Muscle of arm (tissue), 12 donors: ENCODE measurements around the gene HMGB4. TPM values are rescaled to one million over a fixed set of nuclear protein-coding genes. Genes with fewer than 3 reads are reported as not detected.

Experiments used
- DNase-seq: peaks from one replicate; pipeline ENCODE4 v3.0.0-alpha.2; 2013
- polyA plus RNA-seq, 12 donors: library from polyadenylated mRNA; unstranded; fragments of 120-200 nt; gene quantifications; one replicate each; pipeline ENCODE4 v1.2.1, GENCODE V29; 2013; ENCODE audit not compliant: insufficient read length in 12 of 12

HMGB4 gene
- polyA plus RNA-seq, 12 donors: not detected

DNA sequence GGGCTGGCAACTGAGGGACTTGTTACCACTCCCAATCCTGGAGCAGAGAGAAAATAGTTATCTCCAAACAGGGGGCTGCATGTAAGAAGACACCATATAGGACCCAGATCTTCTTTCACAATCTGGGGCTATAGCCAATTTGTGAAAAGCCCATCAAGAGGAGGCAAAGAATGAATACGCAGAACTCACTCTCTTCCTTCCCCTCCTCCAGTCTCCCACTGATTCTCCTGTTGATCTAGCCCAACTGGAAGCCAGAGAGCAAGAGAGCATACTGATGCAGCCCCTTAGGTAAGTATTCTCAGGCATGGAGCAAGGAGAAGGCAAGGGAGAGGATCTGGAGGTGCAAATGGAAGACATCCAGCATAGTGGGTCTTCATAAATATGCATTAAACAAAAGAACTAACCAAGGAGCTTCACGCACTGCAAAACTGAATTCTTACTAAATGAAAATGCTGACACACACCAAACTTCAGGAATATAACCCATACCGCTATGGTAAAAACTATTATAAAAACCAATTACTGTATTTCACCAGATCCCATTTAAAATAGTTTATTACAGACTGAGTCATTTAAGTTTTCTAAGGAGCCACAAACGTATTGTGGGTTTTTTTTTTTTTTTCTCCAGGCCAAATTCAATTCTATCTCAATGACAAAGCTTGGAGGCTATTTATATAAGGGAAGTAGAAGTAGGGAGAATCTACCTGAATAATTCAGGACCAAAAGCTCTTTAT, 15.5 kb upstream of the HMGB4 start:
- DNase-seq: no peak

DNA sequence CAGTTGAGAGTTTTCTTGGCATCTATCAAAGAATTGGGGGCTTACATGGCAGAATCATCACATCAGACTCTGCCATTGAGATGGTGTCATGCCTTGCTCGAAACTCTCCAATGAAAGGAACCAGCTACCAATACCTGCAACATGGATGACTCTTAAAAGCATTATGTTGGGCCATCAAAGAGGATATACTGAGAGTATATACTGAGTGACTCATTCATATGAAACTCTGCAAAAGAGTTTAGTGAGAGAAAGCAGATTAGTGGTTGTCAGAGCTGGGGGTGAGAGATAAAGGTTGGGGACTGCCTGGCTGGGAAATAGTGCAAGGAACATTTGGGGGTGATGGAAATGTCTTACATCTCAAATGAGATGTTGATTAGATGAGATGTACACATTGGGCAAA, 14.7 kb upstream of the HMGB4 start:
- DNase-seq: no peak

DNA sequence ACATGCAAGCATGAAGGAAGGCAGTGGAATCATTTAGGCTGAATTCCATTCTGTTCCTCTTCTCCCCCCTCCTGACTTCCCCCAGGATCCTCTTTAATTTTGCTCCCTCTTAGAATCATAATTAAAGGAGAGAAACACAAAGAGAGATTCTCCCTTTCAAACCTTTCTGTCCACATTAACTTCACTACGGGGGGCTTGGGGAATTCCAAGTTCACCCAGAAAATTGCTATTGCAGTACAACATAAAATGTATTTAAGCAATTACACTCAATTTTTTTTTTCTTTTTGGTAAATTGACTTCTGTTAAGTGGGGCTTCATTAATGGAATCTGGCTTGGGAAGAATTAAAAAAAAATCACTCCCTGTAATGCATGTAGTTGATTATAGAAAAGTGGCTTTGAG, 13.4 kb upstream of the HMGB4 start:
- DNase-seq: no peak

DNA sequence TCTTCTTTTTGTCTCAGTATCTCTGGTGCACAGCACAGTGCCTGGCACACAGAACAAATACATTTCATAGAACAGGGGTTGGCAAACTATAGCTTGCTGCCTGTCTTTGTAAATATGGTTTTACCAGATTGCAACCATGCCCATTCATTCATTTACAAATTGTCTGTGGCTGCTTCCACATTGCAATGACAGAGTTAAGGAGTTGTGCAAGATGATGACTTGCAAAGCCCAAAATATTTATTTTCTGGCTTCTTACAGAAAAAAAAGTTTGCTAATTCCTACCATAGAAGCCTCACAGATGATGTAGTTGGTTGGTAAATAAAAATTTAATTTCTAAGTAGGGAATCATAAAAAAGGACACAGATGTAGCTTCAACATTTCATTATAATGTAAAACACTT, 11.2 kb upstream of the HMGB4 start:
- no peak for DNase-seq

DNA sequence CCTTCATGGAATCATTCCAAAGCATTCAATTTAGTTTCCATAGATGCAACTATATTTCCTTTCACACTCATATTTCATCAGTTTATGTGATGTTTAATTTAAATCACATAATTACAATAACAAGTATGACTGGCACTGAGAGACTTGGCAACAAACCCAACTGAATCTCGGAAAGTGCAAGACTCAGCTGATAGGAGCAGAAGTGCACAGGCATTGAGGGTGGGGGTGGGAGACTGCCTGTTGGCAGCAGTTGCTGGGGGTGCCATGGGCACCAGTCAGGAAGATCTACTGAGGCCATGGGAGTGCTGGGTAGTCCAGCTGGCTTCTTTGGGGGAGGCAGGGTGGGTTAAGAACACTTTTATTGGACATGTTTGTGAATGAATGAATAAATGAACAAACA, 10.4 kb upstream of the HMGB4 start:
- DNase-seq: no peak

DNA sequence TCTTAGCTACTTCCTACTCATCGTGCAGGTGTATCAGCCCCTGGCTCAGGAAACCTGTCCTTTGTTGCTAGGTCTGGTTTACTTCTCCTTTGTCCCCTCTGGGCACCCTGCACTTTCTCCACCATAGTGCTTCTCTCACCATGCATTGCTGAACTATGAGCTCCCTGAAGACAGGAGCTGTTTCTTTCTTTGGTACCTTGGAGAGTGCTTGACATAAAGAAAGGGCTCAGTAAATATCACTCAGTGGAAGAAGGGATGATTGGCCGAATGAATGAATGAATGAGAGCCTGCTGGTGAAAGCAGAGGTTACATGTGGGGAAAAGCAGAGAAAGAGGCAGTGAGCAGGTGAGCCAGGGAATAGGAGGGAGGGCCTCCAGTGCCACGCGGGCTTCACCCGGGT, 9.8 kb upstream of the HMGB4 start:
- DNase-seq: no peak

DNA sequence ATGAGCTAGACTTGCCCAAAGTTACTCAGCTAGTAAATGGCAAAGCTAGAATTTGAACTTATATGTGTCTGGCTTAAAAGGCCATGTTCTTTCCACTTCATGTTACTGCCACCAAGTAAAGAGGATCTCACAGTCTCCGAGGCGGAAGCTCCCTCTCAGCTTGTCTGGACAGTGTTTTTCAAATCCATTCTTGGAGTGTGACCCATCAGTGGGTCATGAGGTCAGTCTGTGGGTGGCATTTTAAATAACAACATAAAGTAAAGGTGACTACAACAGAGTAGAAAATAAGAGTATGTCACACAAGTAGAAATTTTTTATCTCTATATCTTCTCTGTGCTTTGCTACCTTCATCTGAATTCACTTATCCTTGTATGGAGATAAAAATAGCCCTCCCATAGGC, 3.2 kb upstream of the HMGB4 start:
- no peak for DNase-seq

DNA sequence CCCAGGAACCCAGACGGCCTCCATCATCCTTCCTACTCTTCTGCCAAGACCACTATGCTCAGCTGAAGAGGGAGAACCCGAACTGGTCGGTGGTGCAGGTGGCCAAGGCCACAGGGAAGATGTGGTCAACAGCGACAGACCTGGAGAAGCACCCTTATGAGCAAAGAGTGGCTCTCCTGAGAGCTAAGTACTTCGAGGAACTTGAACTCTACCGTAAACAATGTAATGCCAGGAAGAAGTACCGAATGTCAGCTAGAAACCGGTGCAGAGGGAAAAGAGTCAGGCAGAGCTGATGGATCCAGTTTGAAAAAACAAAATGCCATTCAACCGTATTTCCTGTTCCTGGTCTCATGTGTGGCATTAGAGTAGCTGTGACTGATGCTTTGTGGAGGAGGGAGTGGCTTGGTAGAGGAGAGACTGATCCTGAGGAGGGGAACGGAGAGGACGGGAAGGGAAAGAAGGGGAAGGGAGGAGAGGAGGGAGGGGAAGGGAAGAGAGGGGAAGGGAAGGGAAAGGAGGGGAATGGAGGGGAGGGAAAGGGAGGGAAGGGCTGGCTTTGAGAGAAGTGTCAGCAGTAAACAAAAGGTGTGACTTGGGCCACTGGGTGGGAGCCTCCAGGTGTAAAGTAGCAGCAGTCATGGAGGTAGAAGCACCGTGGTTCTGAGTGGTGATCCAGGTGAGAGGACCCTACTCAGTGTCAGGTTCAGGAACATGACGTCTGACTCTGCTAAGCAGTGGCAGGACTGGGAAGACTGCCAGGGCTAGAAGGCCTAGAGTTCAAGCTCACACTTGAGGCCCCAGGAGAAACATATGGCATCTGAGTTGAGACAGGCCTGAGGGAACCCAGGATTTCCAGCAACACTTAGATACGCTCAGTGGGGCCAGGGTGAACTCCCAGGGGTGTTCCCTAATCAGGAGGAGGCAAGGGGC, 846 bp downstream of the HMGB4 start:
- no peak for DNase-seq

DNA sequence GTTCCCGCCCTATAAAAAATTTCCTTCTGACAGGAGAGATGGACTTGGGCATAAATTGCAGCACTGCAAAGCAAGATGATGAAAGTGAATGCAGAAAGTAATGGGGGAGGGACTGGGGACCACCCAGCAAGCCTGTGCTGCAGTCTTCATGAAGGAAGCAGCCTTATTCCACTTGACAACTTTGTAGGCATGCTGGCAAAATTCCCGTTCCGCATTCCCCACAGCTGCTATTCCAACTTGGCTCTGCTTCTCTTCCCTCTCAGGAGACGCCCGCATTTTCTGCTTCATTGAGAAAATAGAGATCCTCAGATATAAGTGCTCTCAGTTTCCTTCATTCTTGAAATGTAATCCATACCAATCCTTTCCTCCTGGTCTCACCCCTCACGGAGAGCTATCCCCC, 2.4 kb downstream of the HMGB4 start:
- peak; percentile 20 for DNase-seq

DNA sequence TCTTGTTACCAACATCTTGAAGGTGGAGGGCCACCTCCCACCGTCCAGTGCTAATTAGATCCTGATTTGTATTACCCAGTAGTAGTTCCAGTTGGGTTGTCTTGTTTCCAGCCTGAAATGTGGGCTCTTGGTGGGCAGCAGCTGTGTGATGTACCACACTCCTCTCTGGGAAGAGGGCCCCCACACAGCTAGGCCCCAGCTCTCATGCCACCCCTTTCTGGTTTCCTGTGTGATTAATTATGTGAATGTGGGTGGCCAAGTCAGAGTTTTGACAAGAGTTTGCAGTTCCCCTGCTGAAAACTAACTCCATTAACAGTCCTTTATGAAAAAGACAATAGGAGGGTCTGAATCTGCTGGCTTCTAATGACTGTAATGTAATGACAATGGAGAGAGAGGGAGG, 3.8 kb downstream of the HMGB4 start:
- DNase-seq: no peak

DNA sequence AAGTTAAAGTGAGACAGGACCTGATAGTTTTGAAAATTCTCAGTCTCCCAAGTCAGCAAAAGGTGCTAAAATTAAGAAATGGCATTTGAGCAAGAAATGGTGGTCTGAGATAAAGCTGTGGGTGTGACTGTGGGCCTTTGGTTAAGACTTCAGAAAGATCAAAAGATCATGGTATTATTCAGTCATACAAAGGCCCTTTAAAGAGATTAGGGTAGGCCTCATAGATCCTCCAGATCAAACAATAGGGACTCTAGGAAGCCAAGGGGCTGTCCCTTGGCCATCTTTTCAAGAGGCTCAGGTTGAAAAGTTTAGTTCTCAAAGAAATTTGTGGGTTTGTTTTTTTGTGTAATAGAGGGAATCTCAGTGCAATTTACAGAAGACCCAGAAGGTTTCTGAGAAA, 8.4 kb downstream of the HMGB4 start:
- DNase-seq: no peak

DNA sequence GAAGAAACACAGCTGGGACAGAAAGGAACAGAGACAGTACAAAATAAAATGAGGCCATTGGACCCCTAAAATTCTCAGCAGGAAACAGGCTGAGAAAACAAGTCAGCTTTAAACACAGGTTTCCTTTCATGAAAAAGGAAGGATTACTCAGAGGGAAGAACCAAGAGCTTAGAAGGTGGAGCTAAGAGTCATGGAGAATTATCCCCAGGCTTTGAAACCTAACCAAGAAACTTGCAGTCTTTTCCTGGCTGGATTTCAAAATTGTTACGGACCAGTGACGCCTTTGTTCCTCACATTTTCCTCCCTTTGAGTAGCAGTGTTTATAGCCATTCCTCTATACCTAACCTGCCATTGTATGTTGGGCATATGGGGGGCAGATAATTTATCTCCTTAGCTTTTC, 8.8 kb downstream of the HMGB4 start:
- no peak for DNase-seq

DNA sequence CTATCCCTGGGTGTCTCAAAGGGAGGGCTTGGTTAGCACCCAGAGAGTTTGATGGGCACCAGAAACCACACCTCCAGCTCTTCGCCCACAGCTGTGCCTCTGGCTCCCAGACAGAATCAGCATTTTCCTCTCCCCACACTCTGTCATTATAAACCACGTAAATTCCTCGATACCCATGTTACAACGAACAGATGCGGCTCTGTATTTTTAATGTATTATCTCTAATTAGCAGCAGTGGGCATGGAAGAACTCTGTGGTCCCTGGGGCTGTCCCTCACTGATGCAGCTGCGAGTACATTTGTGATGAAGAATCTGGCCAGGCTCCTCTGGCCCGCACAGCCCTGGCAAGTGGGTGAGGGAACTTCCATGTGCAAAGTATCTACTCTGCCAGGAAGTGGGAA, 10.8 kb downstream of the HMGB4 start:
- no peak for DNase-seq

DNA sequence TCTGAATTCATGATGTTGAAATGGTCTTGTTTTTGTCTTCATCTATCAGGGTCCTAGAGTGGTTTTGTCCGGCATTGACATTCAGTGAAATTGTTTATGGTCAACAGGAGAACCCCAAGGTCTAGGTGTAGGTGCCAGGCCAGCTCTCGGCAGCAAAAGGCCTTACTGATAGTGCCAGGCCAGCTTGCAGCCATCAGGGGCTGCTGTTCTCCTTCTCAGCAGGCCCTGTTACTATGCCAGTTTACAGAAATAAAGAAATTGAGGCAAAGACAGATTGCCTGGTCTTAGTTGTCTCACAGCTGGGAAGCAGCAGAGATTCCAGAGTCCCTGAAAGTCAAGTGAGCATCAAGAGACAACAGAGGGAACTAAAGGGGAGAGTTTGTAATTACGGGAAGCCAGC, 12.0 kb downstream of the HMGB4 start:
- no peak for DNase-seq

DNA sequence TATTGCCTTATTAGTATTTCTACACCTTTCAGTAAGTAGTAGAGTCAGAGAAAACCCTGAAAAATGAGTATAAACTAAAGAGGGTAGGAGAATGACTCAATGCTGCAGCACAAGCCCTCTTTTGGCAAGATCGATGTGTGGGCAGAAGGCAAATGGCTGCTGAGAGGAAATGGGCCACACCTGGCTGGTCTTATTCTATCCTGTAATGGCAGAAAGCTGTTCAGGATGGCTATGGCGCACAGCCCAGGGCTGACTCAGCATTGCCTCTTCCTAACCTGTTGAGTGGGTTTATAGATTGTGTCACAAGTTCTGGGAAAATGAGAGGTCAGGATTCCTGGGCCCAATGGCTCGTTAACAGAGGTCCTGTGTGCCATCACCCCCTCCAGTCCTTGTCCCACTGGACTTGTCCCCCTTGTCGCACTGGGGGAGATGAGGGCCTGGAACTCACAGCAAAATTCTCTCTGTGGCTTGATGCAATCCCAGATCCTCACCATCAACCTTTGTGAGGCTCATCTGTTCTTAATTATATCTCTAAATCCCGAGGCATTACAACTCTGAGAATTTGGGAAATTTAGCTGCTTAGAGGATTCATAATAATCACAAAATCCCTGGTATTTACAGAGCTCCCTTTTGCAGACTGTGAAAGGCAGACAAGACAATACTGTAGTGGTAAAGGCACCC, 13.2 kb downstream of the HMGB4 start:
- DNase-seq: no peak

DNA sequence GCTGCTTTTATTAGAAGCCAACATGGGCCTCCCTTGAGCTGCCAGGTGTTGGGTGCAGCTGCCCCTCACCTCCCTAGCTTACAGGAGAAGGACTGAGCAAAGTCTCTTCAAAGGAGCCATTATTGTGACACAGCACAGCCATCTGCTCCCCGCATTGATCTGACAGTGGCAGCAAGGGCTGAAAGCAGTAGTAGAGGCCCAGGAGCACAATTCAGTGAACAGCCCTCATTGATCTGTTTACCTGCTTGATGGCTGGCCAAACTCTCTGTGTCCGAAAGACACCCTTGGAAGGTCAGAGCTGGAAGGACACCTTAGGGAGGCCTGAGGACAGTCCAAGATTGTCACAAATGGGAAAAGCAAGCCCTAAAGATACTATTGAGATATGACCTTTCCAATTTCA, 14.5 kb downstream of the HMGB4 start:
- no peak for DNase-seq

DNA sequence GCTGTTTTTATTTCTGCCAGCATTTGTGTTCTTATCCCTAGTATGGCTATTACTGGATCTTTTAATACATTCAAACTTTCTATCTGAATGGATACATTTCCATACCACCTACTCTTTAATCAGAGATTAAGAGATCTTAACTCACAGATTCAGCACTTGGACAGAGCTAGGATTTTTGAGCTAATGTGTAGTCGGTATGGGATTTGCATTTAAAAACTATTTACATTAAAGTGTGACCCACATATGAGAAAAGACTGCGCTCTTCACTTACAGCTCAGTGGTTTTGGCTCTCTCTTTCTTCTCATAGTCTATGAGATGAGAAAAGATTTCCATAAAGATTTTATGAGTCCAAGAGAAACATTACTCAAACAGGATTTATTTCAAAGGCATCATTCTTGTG, 16.4 kb downstream of the HMGB4 start:
- no peak for DNase-seq

DNA sequence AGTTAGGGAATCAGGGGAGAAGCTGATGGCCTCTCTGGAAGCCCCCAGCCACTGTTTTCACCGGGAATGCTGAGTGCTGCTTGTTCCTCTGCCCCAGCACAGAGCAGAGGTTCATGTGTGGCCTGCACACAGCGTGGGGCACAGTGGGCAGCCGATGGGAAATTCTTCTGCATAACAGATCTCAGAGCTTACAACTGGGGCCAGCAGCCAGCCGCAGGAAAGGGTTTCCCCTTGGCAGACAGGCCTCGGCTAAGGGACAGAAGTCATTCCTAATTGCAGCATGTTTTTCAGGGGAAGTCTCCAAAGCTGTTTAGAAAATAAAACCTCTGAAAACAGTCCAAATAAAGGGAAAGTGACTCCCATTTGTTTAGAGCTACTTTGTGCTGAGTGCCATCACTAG, 22.6 kb downstream of the HMGB4 start:
- no peak for DNase-seq

DNA sequence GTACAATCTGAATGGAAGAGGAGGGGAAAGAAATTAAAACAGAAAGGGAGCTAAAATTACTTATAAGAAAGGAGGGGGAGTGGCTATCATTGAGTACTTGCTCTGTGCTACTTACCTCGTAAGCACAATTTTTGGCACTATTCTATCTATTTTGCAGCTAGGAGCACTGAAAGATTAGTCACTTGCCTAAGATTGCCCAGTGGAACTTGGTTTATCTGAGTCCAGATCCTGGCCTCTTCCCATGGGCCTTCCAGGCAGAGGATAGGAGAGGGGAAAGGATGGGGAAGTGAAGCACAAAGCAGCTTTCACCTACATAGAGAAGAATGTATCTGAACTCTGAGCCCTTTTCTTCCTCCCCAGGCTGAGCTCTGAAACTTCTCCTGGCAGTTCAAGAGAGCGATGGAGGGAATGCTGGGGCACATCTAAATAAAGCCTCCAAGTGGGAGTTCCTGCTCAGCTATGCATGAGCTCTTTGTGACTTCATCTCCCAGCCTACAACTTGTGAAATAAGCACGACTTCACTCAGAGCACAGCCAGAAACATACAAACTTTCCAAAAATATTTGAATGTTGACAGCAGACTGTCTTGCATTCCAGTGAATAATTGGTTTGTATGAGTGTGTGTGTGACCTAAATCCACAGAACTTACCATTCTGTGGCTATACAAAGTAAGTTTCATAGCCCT, 29.4 kb downstream of the HMGB4 start:
- peak; percentile 7 for DNase-seq

DNA sequence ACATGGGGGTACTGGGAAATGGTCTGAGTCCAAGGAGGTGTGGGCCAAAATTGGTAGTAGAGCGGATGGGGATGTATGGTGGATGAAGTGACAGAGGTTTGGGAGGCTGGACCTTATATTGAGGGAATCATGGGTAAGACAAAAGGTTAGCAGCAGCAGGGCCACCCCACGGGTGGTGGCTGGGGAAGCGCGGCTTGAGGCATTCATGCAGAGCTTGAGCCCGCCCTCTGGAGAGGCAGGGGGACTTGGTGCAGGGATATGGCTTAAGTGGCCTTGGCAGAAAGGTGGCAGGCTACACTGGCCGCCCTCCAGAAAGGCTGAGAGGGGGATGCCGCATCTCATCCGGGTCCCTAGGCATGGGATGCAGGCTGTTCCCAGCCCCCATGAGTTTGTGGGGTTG, 31.5 kb downstream of the HMGB4 start:
- no peak for DNase-seq

DNA sequence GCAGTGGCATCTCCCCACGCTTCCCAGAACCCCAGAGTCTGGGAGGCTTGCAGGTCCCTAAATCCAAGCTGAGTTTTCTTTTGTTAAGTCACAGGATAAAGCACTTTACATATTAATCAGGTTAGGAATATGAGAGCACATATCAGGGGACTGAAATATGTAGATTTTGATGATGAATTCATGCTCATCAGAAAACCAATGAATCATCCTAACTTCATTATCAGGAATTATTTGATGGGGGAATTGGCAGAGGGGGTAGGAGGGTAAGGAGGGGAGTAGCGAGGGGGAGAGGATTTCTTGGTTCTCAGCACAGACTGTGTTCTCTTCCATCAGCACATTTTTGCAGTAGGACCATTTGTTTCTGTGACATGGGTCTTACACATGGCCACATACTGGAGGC, 32.1 kb downstream of the HMGB4 start:
- DNase-seq: no peak

DNA sequence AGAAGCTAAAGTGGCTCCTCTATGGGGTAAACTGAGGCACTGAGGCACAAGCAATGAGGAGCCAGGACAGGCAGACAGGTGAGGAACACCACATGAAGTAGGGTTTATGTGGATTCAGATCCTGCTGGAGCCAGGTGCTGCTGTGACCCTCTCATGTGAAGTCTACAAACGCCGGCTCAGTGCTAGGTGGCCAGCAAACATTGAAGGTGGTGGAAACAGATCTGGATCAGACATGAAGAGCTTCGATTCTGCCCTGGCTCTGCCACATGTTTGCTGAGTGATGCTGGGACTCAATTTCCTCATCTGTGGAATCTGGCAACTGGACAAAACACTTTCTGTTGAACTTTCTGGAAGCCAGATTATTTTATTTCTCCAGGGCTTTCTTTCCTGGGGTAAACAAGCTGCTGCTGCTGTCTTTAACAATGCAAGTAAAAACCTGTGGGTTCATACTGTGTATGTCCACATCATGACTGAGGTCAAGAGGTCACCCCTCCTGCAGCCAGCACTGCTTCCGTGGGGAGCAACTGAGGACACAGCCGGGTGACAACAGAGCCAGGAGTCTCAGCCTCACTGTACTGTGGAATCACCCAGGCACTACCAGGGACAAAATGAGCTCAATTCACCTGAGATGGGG, 33.3 kb downstream of the HMGB4 start:
- no peak for DNase-seq
